Type B pancreatic cell (in vitro differentiated cells): ENCODE results near the gene SMPDL3B. TPM values are rescaled to one million over a fixed set of nuclear protein-coding genes. Genes with fewer than 3 reads are reported as not detected.
A peak's percentile ranks its signal among the peaks of the same experiment; 100 is the strongest.

Experiments
- DNase-seq: peaks from one replicate; pipeline ENCODE4 v3.0.0; 2021; ENCODE audit warnings: mixed read lengths; ENCODE audit not compliant: unreplicated experiment; ENCODE audit errors: extremely low spot score
- H3K27ac Mint-ChIP-seq: 2 replicates; pipeline ENCODE4 v1.8.0; 2021; ENCODE audit warnings: mild to moderate bottlenecking, mixed read lengths
- H3K27me3 Mint-ChIP-seq: 2 replicates; pipeline ENCODE4 v1.8.0; 2021; ENCODE audit warnings: mixed read lengths
- H3K36me3 Mint-ChIP-seq: 2 replicates; pipeline ENCODE4 v1.8.0; 2021; ENCODE audit warnings: mixed read lengths
- H3K4me1 Mint-ChIP-seq: one replicate; pipeline ENCODE4 v1.8.0; 2021; ENCODE audit warnings: mixed read lengths; ENCODE audit not compliant: unreplicated experiment
- H3K4me3 Mint-ChIP-seq: 2 replicates; pipeline ENCODE4 v1.8.0; 2021; ENCODE audit warnings: mild to moderate bottlenecking, mixed read lengths
- H3K9me3 Mint-ChIP-seq: 2 replicates; pipeline ENCODE4 v1.8.0; 2021; ENCODE audit warnings: mixed read lengths
- total RNA-seq: library from RNA; stranded (reverse); gene quantifications from 2 replicates; pipeline ENCODE4 v1.2.1, GENCODE V29; 2021; ENCODE audit warnings: low replicate concordance
- TF ChIP-seq, protein P1 (sequence below): fragments of 200-600 bp; sonication (generic); conservative IDR thresholded peaks from 2 replicates; pipeline ENCODE4 v1.5.0; 2021; ENCODE audit warnings: antibody characterized with exemption, mild to moderate bottlenecking

The SMPDL3B gene
- total RNA-seq, 1 donor from 2014 or later: 3.6 TPM

DNA sequence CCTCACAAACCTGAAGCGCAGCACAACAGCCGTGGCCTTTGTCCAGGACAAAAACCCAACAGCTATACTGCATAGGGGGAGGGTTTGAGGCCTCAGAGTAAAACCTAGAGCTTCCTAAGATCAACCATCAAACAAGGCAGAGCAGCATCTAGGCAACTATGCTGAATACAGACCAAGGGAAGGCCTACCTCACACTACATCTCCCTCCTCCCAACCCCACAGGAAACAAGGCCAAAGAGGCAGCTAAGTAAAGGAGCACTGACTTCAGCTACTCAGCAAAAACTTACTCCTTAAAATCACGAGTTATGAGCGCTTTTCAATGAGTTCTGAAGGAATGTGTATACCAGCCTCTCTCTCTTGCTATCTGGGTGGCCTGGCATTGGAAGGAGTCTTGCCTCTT is 37.3 kb downstream of the SMPDL3B start:
- TF ChIP-seq, protein P1, sequence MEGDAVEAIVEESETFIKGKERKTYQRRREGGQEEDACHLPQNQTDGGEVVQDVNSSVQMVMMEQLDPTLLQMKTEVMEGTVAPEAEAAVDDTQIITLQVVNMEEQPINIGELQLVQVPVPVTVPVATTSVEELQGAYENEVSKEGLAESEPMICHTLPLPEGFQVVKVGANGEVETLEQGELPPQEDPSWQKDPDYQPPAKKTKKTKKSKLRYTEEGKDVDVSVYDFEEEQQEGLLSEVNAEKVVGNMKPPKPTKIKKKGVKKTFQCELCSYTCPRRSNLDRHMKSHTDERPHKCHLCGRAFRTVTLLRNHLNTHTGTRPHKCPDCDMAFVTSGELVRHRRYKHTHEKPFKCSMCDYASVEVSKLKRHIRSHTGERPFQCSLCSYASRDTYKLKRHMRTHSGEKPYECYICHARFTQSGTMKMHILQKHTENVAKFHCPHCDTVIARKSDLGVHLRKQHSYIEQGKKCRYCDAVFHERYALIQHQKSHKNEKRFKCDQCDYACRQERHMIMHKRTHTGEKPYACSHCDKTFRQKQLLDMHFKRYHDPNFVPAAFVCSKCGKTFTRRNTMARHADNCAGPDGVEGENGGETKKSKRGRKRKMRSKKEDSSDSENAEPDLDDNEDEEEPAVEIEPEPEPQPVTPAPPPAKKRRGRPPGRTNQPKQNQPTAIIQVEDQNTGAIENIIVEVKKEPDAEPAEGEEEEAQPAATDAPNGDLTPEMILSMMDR: no peak
- no peaks in the 10 kb centered on the region for H3K9me3 Mint-ChIP-seq
- H3K4me1 Mint-ChIP-seq: peaks cover 13% of the 10 kb centered on the region
- no peak overlapping the region for H3K4me3 Mint-ChIP-seq
- DNase-seq: no peak
- H3K27ac Mint-ChIP-seq: no peak overlapping the region
- H3K36me3 Mint-ChIP-seq: peaks cover 14% of the 10 kb centered on the region
- H3K27me3 Mint-ChIP-seq: no peaks in the 10 kb centered on the region

DNA sequence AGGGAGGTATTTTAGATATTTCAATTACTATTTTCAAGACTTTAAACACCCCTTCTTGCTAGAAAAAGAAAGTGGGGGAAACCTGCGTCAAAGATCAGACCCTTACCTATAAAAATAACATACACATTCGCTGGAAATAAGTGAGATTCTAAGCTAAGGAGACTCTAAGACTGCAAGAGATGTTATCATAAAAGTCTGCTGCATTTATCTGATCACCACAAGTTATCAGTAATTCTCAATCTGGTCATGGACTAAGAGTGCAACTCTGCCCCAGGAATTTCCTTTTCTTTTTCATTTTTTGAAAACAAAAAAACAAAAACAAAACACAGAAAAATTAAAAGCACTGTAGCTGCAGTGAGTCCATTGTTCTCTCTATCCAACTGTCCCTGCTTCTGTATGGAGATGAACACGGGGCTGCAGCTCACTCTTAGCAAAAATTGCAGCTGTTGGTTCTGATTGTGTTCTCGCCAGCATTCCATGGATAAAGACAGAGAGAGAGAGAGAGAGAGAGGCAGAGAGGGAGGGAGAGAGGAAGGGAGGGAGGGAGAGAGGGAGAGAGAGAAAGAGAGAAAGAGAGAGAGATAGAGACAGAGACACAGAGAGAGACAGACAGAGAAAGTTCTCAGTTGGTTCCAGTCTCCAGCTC is 39.1 kb downstream of the SMPDL3B start:
- no peak for DNase-seq
- Mint-ChIP-seq H3K4me3 (no peak overlapping the region), H3K4me1 (peaks cover 7% of the 10 kb centered on the region), H3K27ac (no peak overlapping the region), H3K9me3 (no peaks in the 10 kb centered on the region), H3K36me3 (peaks cover 6% of the 10 kb centered on the region), H3K27me3 (no peaks in the 10 kb centered on the region)
- TF ChIP-seq, protein P1: no peak

DNA sequence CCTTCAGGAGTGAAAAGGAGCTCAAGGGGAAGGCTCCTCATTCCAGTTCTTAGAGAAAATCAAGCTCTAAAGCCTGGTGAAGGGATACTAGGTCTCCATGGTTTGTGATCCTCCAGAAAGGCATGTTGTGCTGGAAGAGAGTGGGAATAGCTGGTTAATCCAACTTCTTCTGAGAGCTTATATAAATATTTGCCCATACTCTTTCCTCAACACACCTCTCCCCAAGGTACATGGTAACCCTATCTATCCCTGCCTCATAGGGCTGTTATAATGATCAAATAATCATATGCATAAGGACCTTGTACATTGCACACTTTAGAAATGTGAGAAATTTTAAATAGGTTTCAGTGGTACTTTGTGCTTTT is 39.6 kb downstream of the SMPDL3B start:
- H3K4me3 Mint-ChIP-seq: no peak overlapping the region
- peaks cover 7% of the 10 kb centered on the region for H3K4me1 Mint-ChIP-seq
- H3K36me3 Mint-ChIP-seq: peaks cover 6% of the 10 kb centered on the region
- no peak overlapping the region for H3K27ac Mint-ChIP-seq
- no peak for DNase-seq
- H3K27me3 Mint-ChIP-seq: no peaks in the 10 kb centered on the region
- TF ChIP-seq, protein P1: no peak
- no peaks in the 10 kb centered on the region for H3K9me3 Mint-ChIP-seq

DNA sequence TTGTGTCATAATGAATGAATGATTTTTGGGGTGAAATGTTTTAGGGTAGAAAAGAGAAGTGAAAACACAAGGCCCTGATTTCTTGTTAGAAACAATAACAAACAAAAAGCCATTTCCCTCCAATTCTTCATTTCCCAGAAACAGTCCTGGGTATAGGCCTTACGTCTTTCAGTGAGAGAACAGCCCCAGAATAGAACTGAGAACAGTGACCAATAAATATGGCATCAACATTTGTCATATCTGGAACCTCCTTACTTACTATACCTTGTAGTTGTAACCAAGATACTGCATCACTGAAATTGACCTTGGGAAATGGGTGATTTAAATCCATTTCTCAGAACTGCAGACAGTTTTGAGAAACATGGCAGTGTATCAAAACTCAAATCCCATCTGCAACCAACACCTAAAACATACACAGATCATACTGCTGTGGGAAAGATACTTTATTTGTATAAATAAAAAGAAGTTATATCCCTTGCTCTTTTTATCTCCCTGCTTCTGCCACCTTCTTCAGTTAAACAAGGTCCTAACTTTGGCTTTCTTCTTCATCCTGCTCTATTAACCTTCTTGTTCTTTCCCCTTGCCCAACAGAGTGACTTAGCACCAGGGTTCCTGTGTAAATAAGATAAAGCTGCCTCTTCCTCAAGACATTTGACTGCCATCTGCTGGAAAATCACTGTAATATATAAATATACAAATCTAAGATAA is 44.5 kb downstream of the SMPDL3B start:
- Mint-ChIP-seq H3K4me3 (no peak overlapping the region), H3K9me3 (no peaks in the 10 kb centered on the region), H3K4me1 (no peaks in the 10 kb centered on the region), H3K27ac (no peak overlapping the region), H3K27me3 (no peaks in the 10 kb centered on the region), H3K36me3 (peaks cover 6% of the 10 kb centered on the region)
- DNase-seq: no peak
- TF ChIP-seq, protein P1: peak; percentile 67

DNA sequence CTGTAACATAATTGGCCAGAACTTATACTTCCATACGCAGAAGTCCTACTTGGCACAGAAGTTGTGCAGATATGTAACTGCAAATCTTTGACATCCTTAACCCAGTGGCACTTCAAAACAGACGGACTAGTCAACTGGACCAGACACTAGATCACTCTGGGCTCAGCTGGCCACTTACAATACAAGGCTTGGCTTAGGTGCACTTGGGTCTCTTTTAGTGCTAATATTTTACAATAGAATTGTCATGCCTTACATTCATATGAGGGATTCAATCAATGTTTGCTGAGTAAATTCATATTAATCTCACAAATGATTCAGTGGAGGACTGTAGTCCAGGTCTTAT is 45.0 kb downstream of the SMPDL3B start:
- peaks cover 6% of the 10 kb centered on the region for H3K36me3 Mint-ChIP-seq
- TF ChIP-seq, protein P1: peak; percentile 15
- DNase-seq: no peak
- no peaks in the 10 kb centered on the region for H3K4me1 Mint-ChIP-seq
- no peak overlapping the region for H3K4me3 Mint-ChIP-seq
- H3K27ac Mint-ChIP-seq: no peak overlapping the region
- H3K9me3 Mint-ChIP-seq: no peaks in the 10 kb centered on the region
- no peaks in the 10 kb centered on the region for H3K27me3 Mint-ChIP-seq
